Endothelial cell of umbilical vein (primary cell): ENCODE measurements around the gene CELSR3. TPM values are rescaled to one million over a fixed set of nuclear protein-coding genes. Genes with fewer than 3 reads are reported as not detected.

Experiments used
- BruUV-seq: library from RNA; stranded (reverse); fragments of 400-500 nt; replicated peaks from 2 replicates; lab custom pipeline; 2021; lab: Mats Ljungman, UMichigan
- CTCF ChIA-PET: fragments of 300-600, 350-600 bp; sonication (Branson Sonifier 250); formaldehyde crosslinking; loops from one replicate; lab custom pipeline; 2021; ENCODE audit warnings: antibody characterized with exemption, inconsistent platforms; lab: Charles Lee
- POLR2A ChIA-PET: fragments of 300-600, 350-600 bp; sonication (Branson Sonifier 250); formaldehyde crosslinking; loops from one replicate; lab custom pipeline; 2021; ENCODE audit warnings: antibody characterized with exemption, inconsistent platforms; lab: Charles Lee
- DNase-seq: peaks from one replicate; pipeline ENCODE4 v3.0.0-alpha.2; 2011; ENCODE audit warnings: low read depth, low spot score
- FAIRE-seq: peaks from 2 replicates; lab custom pipeline; 2011; peaks lifted over from hg19 to GRCh38; lab: Jason Lieb, UNC
- H2AFZ ChIP-seq: 2 replicates; pipeline ENCODE4 v1.6.0; 2012; ENCODE audit warnings: low read depth, low read length, control low read depth, inconsistent platforms
- H3K27ac ChIP-seq: 2 replicates; pipeline ENCODE4 v1.5.1; 2011; ENCODE audit warnings: low read depth, mild to moderate bottlenecking, control low read depth, low read length, moderate library complexity; ENCODE audit not compliant: insufficient read depth
- H3K27me3 ChIP-seq, 2 experiments: 2 replicates each; pipeline versions ENCODE4 v1.6.0 to v1.6.1; 2011; ENCODE audit warnings: low read length in 2 of 2, mixed read lengths in 1 of 2; ENCODE audit not compliant: control insufficient read depth in 2 of 2, insufficient read depth in 2 of 2
- H3K36me3 ChIP-seq, 2 experiments: 2 replicates in 1 of 2; 3 replicates in 1 of 2; pipeline ENCODE4 v1.5.1; 2011; ENCODE audit warnings: low read length in 2 of 2, mild to moderate bottlenecking in 1 of 2, moderate library complexity in 1 of 2; ENCODE audit not compliant: control insufficient read depth in 2 of 2, insufficient read depth in 2 of 2; ENCODE audit errors: extremely low read depth in 1 of 2
- H3K4me1 ChIP-seq: 3 replicates; pipeline ENCODE4 v1.5.1; 2011; ENCODE audit warnings: mild to moderate bottlenecking, low read length; ENCODE audit not compliant: control insufficient read depth, insufficient read depth; ENCODE audit errors: extremely low read depth
- H3K4me2 ChIP-seq: 2 replicates; pipeline ENCODE4 v1.6.1; 2011; ENCODE audit warnings: low read length, control low read depth, mixed read lengths; ENCODE audit not compliant: insufficient read depth
- H3K4me3 ChIP-seq, 3 experiments: fragments of 200-600 bp in 1 of 3; sonication (generic), shearing (Covaris generic) in 1 of 3; replicated peaks in 1 of 3; 2 replicates each; pipeline ENCODE4 v1.5.1; 2011 to 2016; ENCODE audit warnings: control low read depth in 3 of 3, low read length in 3 of 3, mild to moderate bottlenecking in 2 of 3, inconsistent platforms in 1 of 3, low read depth in 1 of 3, moderate library complexity in 1 of 3; ENCODE audit not compliant: insufficient read depth in 1 of 3
- H3K79me2 ChIP-seq: 2 replicates; pipeline ENCODE4 v1.6.0; 2012; ENCODE audit warnings: low read length, inconsistent platforms; ENCODE audit not compliant: control insufficient read depth, insufficient read depth
- H3K9ac ChIP-seq: replicated peaks from 2 replicates; pipeline ENCODE3; 2011; ENCODE audit warnings: low read length, control low read depth; ENCODE audit not compliant: insufficient read depth; ENCODE audit errors: extremely low read depth
- H3K9me1 ChIP-seq: replicated peaks from 3 replicates; pipeline ENCODE4 v1.6.0; 2011; ENCODE audit warnings: mild to moderate bottlenecking, low read length; ENCODE audit not compliant: control insufficient read depth, insufficient read depth; ENCODE audit errors: extremely low read depth
- H3K9me3 ChIP-seq: replicated peaks from 2 replicates; pipeline ENCODE4 v1.5.1; 2012; ENCODE audit warnings: low read length, inconsistent platforms; ENCODE audit not compliant: control insufficient read depth, insufficient read depth
- H4K20me1 ChIP-seq: replicated peaks from 2 replicates; pipeline ENCODE3; 2011; ENCODE audit warnings: mild to moderate bottlenecking, low read length; ENCODE audit not compliant: control insufficient read depth, insufficient read depth; ENCODE audit errors: extremely low read depth
- CTCF ChIP-seq, 2 donors: IDR thresholded peaks; 1 replicate in 1 of 2; 2 replicates in 1 of 2; pipeline ENCODE4 v1.5.1; 2011; ENCODE audit warnings: low read length in 2 of 2, mild to moderate bottlenecking in 2 of 2, moderate library complexity in 2 of 2, control low read depth in 1 of 2, inconsistent platforms in 1 of 2, low read depth in 1 of 2; ENCODE audit not compliant: insufficient read depth in 1 of 2; ENCODE audit errors: extremely low read depth in 1 of 2
- EZH2 ChIP-seq: IDR thresholded peaks from 2 replicates; pipeline ENCODE4 v1.6.1; 2012; ENCODE audit warnings: borderline replicate concordance, low read depth, mild to moderate bottlenecking, moderate library complexity, low read length, inconsistent platforms; ENCODE audit not compliant: severe bottlenecking
- FOS ChIP-seq: IDR thresholded peaks from 2 replicates; pipeline ENCODE4 v1.6.1; 2011; ENCODE audit warnings: mild to moderate bottlenecking, low read length, moderate library complexity, borderline replicate concordance; ENCODE audit not compliant: insufficient read depth
- GATA2 ChIP-seq: IDR thresholded peaks from 2 replicates; pipeline ENCODE4 v1.7.0; 2011; ENCODE audit warnings: low read depth, mild to moderate bottlenecking, moderate library complexity, mixed read lengths, low read length; ENCODE audit not compliant: insufficient read length, insufficient read depth
- JUN ChIP-seq: IDR thresholded peaks from 2 replicates; pipeline ENCODE4 v1.6.1; 2011; ENCODE audit warnings: borderline replicate concordance, low read depth; ENCODE audit not compliant: insufficient read length, insufficient read depth
- MAX ChIP-seq: IDR thresholded peaks from 2 replicates; pipeline ENCODE4 v1.6.1; 2011; ENCODE audit not compliant: insufficient read depth, insufficient read length
- MYC ChIP-seq: IDR thresholded peaks from one replicate; pipeline ENCODE4 v1.6.1; 2011; ENCODE audit warnings: mild to moderate bottlenecking, low read depth, low read length
- POLR2A ChIP-seq: IDR thresholded peaks from 2 replicates; pipeline ENCODE4 v1.6.1; 2012; ENCODE audit warnings: low read depth, mild to moderate bottlenecking, control low read depth, low read length
- POLR2AphosphoS5 ChIP-seq: IDR thresholded peaks from 2 replicates; pipeline ENCODE4 v1.6.1; 2012; ENCODE audit warnings: low read depth, mild to moderate bottlenecking, control low read depth, low read length, moderate library complexity; ENCODE audit not compliant: insufficient read depth
- dilution Hi-C: fragments of 300-500 bp; cut with MboI; formaldehyde crosslinking; loops from one replicate; pipeline ENCODE4 v1.15.0; 2019; ENCODE audit warnings: low sequenced_read_pairs; ENCODE audit not compliant: extremely low pct_ligation_motif_present
- intact Hi-C: fragments of 100-400 bp; cut with micrococcal nuclease; formaldehyde crosslinking; loops from one replicate; pipeline ENCODE4 v1.10.0; 2022
- polyA plus RNA-seq, 4 experiments: library from polyadenylated mRNA; depleted of rRNA in 3 of 4; stranded (reverse) in 3 of 4; unstranded in 1 of 4; fragments of >200 nt; gene quantifications; 2 replicates each; pipeline versions ENCODE4 v1.2.1 to v1.2.3, GENCODE V29; 2011 to 2012; ENCODE audit warnings: missing spikeins in 1 of 4
- total RNA-seq: library from RNA; stranded (reverse); gene quantifications from 2 replicates; pipeline ENCODE4 v1.2.3, GENCODE V29; 2021

The CELSR3 gene
- total and polyA plus RNA-seq, 2 donors (not counting 3 experiments of a cell fraction or from before 2014, with no cell fraction given), result 0.25 to 0.71 TPM

GRCh38 chr3:48599509-48600285, 63.0 kb downstream of the CELSR3 start:
- peaks cover 6% of the 10 kb centered on the region for H3K4me1 ChIP-seq
- CTCF ChIA-PET, result interaction anchor here (0.9 kb wide), 1 partner anchor 43 kb away, joined by 3 read pairs; no protein-coding TSS in a partner anchor
- BruUV-seq, result no TSS peak
- DNase-seq (no peak), FAIRE-seq (no peak)
- H3K27me3 ChIP-seq, result peaks cover 2 to 4% of the 10 kb centered on the region in 2 experiments
- no peaks in the 10 kb centered on the region for H4K20me1 ChIP-seq
- H3K9ac ChIP-seq, result no peak overlapping the region
- H3K4me2 ChIP-seq, result no peak overlapping the region
- dilution Hi-C loops (no loop called here), intact Hi-C loops (no loop called here)
- TF ChIP-seq POLR2AphosphoS5 (no peak), GATA2 (no peak), POLR2A (no peak), JUN (no peak), MYC (no peak), FOS (no peak), MAX (no peak), EZH2 (no peak), CTCF (IDR thresholded peaks at IDR 0.05; ENCODE audit: extremely low read depth in 1 of 2, insufficient read depth in 1 of 2, low read depth in 1 of 2, low read length in 2 of 2) (no peak)
- H2AFZ ChIP-seq, result no peak overlapping the region
- H3K9me1 ChIP-seq, result no peaks in the 10 kb centered on the region
- no peak overlapping the region for H3K4me3 ChIP-seq
- peaks cover 11 to 52% of the 10 kb centered on the region in 2 experiments for H3K36me3 ChIP-seq
- POLR2A ChIA-PET, result no interaction called here
- H3K9me3 ChIP-seq, result no peaks in the 10 kb centered on the region
- H3K79me2 ChIP-seq, result no peaks in the 10 kb centered on the region
- no peak overlapping the region for H3K27ac ChIP-seq
